K562 (cell line): ENCODE data around the gene MMAB. TPM values are rescaled to one million over a fixed set of nuclear protein-coding genes. Genes with fewer than 3 reads are reported as not detected.

Experiments used
- CSDE1 ChIP-seq, 2 experiments: fragments of 450-650 bp; IDR thresholded peaks; 2 replicates each; pipeline ENCODE4 v1.6.1; 2016; ENCODE audit warnings: mild to moderate bottlenecking in 1 of 2
- FOXK2 ChIP-seq, 2 experiments: fragments of 450-650 bp; IDR thresholded peaks in 1 of 2; conservative IDR thresholded peaks in 1 of 2; 2 replicates each; pipeline ENCODE4 v1.6.1; 2016; ENCODE audit warnings: low read depth in 2 of 2, mild to moderate bottlenecking in 1 of 2
- HLTF ChIP-seq: fragments of 450-650 bp; IDR thresholded peaks from 2 replicates; pipeline ENCODE4 v1.6.1; 2016
- ILF3 ChIP-seq: fragments of 450-650 bp; IDR thresholded peaks from 2 replicates; pipeline ENCODE4 v1.6.1; 2018; ENCODE audit warnings: antibody characterized with exemption, mild to moderate bottlenecking, moderate library complexity, borderline replicate concordance
- POLR2H ChIP-seq: IDR thresholded peaks from 2 replicates; pipeline ENCODE4 v1.6.1; 2016; ENCODE audit warnings: missing genetic modification characterization, low read depth, mild to moderate bottlenecking, control low read depth, missing compliant biosample characterization, moderate library complexity
- RBM14 ChIP-seq: fragments of 200-400 bp; formaldehyde crosslinking; IDR thresholded peaks from 2 replicates; pipeline ENCODE4 v1.6.1; 2018; ENCODE audit warnings: low read depth, mild to moderate bottlenecking, low read length, moderate library complexity, borderline replicate concordance; ENCODE audit not compliant: insufficient read depth
- SIRT6 ChIP-seq: IDR thresholded peaks from one replicate; pipeline ENCODE4 v1.6.1; 2012; ENCODE audit warnings: low read depth, mild to moderate bottlenecking, control low read depth, inconsistent platforms, low read length, moderate library complexity
- SMARCA4 ChIP-seq: fragments of 450-650 bp; IDR thresholded peaks from 2 replicates; pipeline ENCODE4 v1.6.1; 2016
- TFE3 ChIP-seq: fragments of 450-650 bp; formaldehyde crosslinking; IDR thresholded peaks from 2 replicates; pipeline ENCODE4 v1.4.0; 2020; ENCODE audit warnings: mild to moderate bottlenecking, mixed read lengths
- U2AF2 ChIP-seq: fragments of 200-400 bp; formaldehyde crosslinking; optimal IDR thresholded peaks from 2 replicates; pipeline ENCODE3; 2017; ENCODE audit warnings: low read depth, mild to moderate bottlenecking, low read length
- ZFX ChIP-seq: sonication (generic); formaldehyde crosslinking; IDR thresholded peaks from 2 replicates; pipeline ENCODE4 v1.8.0; 2022; ENCODE audit warnings: mild to moderate bottlenecking, missing genetic modification reagents, moderate library complexity
- ZNF511 ChIP-seq: sonication (generic); formaldehyde crosslinking; IDR thresholded peaks from 2 replicates; pipeline ENCODE4 v1.8.0; 2022; ENCODE audit warnings: mild to moderate bottlenecking, missing genetic modification reagents
- ZNF668 ChIP-seq: fragments of 250-450 bp; sonication (Bioruptor Pico); IDR thresholded peaks from 2 replicates; pipeline ENCODE4 v1.8.0; 2022; ENCODE audit warnings: mild to moderate bottlenecking, inconsistent platforms
- ZNF696 ChIP-seq: fragments of 250-450 bp; sonication (Bioruptor Pico); conservative IDR thresholded peaks from 2 replicates; pipeline ENCODE4 v1.4.0; 2020; ENCODE audit warnings: mild to moderate bottlenecking, moderate library complexity
- ZNF75A ChIP-seq: fragments of 450-650 bp; formaldehyde crosslinking; IDR thresholded peaks from 2 replicates; pipeline ENCODE4 v1.4.0; 2020; ENCODE audit warnings: mild to moderate bottlenecking
- ZSCAN29 ChIP-seq: fragments of 450-650 bp; IDR thresholded peaks from 2 replicates; pipeline ENCODE4 v1.6.1; 2017
- polyA plus RNA-seq, 8 experiments: library from polyadenylated mRNA; depleted of rRNA in 4 of 8; stranded (reverse) in 5 of 8; unstranded in 3 of 8; fragments of >200 nt; fragmentation: Nextera tagmentation in 2 of 8; fragmentation: Illumina TruSeq in 1 of 8; extraction: Ambion mirVana in 2 of 8; extraction: Trizol in 1 of 8; gene quantifications; 2 replicates each; pipeline versions ENCODE4 v1.2.1 to v1.2.3, GENCODE V29; 2011 to 2014; ENCODE audit warnings: inconsistent platforms in 1 of 8, missing spikeins in 1 of 8
- total RNA-seq, 7 experiments: library from RNA; depleted of rRNA in 6 of 7; stranded (reverse); fragments of >200 nt in 6 of 7; fragmentation: Illumina TruSeq in 2 of 7; extraction: Trizol in 2 of 7; gene quantifications; 2 replicates each; pipeline versions ENCODE4 v1.2.1 to v1.2.3, GENCODE V29; 2011 to 2021; ENCODE audit warnings: low replicate concordance in 1 of 7
- TF ChIP-seq, protein P1 (sequence below): fragments of 250-450 bp; sonication (Bioruptor Pico); IDR thresholded peaks from 2 replicates; pipeline ENCODE4 v1.9.0; 2021; ENCODE audit warnings: mild to moderate bottlenecking, inconsistent platforms
- TF ChIP-seq, protein P2 (sequence below): IDR thresholded peaks from 2 replicates; pipeline ENCODE4 v1.6.1; 2012; ENCODE audit warnings: low read depth, low read length, improper control_type of control experiment, borderline replicate concordance
- TF ChIP-seq, protein P3 (sequence below), 2 experiments: fragments of 200-800 bp in 1 of 2; sonication (Bioruptor generic) in 1 of 2; sonication (generic) in 1 of 2; formaldehyde crosslinking in 1 of 2; IDR thresholded peaks in 1 of 2; conservative IDR thresholded peaks in 1 of 2; 2 replicates each; pipeline versions ENCODE4 v1.5.0 to v1.6.1; 2016 to 2020; ENCODE audit warnings: missing compliant biosample characterization in 1 of 2, missing genetic modification characterization in 1 of 2, missing genetic modification reagents in 1 of 2

MMAB gene
- total and polyA plus RNA-seq, 9 of the 15 experiments (the other 6 are each of a cell fraction or from before 2014, with no cell fraction given): 9.5 to 76.1 (median 46.2) TPM

- peak; percentile 52; the same call in 1 of the 2 replicates for TF ChIP-seq POLR2H (tag)
- TF ChIP-seq ZSCAN29: no peak
- TF ChIP-seq SMARCA4: no peak
- TF ChIP-seq HLTF: peak; percentile 62; the same call in 1 of the 2 replicates
- peak; percentile 97 for TF ChIP-seq ZFX
- no peak for TF ChIP-seq ZNF75A (CRISPR knock-in tag)
- TF ChIP-seq, protein P1, sequence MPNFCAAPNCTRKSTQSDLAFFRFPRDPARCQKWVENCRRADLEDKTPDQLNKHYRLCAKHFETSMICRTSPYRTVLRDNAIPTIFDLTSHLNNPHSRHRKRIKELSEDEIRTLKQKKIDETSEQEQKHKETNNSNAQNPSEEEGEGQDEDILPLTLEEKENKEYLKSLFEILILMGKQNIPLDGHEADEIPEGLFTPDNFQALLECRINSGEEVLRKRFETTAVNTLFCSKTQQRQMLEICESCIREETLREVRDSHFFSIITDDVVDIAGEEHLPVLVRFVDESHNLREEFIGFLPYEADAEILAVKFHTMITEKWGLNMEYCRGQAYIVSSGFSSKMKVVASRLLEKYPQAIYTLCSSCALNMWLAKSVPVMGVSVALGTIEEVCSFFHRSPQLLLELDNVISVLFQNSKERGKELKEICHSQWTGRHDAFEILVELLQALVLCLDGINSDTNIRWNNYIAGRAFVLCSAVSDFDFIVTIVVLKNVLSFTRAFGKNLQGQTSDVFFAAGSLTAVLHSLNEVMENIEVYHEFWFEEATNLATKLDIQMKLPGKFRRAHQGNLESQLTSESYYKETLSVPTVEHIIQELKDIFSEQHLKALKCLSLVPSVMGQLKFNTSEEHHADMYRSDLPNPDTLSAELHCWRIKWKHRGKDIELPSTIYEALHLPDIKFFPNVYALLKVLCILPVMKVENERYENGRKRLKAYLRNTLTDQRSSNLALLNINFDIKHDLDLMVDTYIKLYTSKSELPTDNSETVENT (CRISPR knock-in tag): no peak
- TF ChIP-seq FOXK2 (conservative IDR thresholded peaks at IDR 0.05 in 1 of 2, IDR thresholded peaks at IDR 0.05 in 1 of 2; ENCODE audit: low read depth in 2 of 2): peak; percentile 35 to 71; a peak in 2 of 4 replicates
- TF ChIP-seq, protein P2, sequence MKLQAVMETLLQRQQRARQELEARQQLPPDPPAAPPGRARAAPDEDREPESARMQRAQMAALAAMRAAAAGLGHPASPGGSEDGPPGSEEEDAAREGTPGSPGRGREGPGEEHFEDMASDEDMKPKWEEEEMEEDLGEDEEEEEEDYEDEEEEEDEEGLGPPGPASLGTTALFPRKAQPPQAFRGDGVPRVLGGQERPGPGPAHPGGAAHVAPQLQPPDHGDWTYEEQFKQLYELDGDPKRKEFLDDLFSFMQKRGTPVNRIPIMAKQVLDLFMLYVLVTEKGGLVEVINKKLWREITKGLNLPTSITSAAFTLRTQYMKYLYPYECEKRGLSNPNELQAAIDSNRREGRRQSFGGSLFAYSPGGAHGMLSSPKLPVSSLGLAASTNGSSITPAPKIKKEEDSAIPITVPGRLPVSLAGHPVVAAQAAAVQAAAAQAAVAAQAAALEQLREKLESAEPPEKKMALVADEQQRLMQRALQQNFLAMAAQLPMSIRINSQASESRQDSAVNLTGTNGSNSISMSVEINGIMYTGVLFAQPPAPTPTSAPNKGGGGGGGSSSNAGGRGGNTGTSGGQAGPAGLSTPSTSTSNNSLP: no peak
- TF ChIP-seq TFE3 (CRISPR knock-in tag): peak; percentile 33; the same call in 1 of the 2 replicates
- TF ChIP-seq ZNF696: no peak
- TF ChIP-seq SIRT6: no peak
- peak in 1 of 2 experiments; percentile 99; a peak in 2 of 4 replicates for TF ChIP-seq CSDE1 (IDR thresholded peaks at IDR 0.05)
- no peak for TF ChIP-seq ZNF668
- no peak for TF ChIP-seq U2AF2
- TF ChIP-seq ILF3: no peak
- TF ChIP-seq RBM14: no peak
- TF ChIP-seq, protein P3, sequence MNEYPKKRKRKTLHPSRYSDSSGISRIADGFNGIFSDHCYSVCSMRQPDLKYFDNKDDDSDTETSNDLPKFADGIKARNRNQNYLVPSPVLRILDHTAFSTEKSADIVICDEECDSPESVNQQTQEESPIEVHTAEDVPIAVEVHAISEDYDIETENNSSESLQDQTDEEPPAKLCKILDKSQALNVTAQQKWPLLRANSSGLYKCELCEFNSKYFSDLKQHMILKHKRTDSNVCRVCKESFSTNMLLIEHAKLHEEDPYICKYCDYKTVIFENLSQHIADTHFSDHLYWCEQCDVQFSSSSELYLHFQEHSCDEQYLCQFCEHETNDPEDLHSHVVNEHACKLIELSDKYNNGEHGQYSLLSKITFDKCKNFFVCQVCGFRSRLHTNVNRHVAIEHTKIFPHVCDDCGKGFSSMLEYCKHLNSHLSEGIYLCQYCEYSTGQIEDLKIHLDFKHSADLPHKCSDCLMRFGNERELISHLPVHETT (CRISPR knock-in tag; conservative IDR thresholded peaks at IDR 0.05 in 1 of 2, IDR thresholded peaks at IDR 0.05 in 1 of 2): no peak
- TF ChIP-seq ZNF511: peak; percentile 93; the same call in 1 of the 2 replicates
These were observed at the start of gene MMAB, which contains the start of gene MVK (continued) for GRCh38 chr12:109573029-109573913.
